GM18870 (cell line): Measurements from ENCODE around the gene SCART1.
"Not testable (repeated sequence)": the region's sequence is repeated elsewhere in the genome, so short reads cannot be mapped to it uniquely, and the experiment has no call there.

Experiments used
- ATAC-seq: cut with Tn5 transposase; IDR thresholded peaks from one replicate; pipeline ENCODE4 v1.9.1; 2021; ENCODE audit warnings: moderate library complexity; ENCODE audit not compliant: unreplicated experiment

Gene SCART1

GRCh38 chr10:133431888-133432613 is 21.7 kb upstream of the SCART1 start:
- not testable (repeated sequence) for ATAC-seq

GRCh38 chr10:133432789-133433188 is 21.0 kb upstream of the SCART1 start:
- ATAC-seq, result not testable (repeated sequence)

GRCh38 chr10:133438711-133439273 is 15.0 kb upstream of the SCART1 start:
- ATAC-seq, result no peak

- no peak for ATAC-seq
Observed at GRCh38 chr10:133439517-133440461, 14.0 kb upstream of the SCART1 start.

GRCh38 chr10:133440633-133441285 is 13.0 kb upstream of the SCART1 start:
- no peak for ATAC-seq

GRCh38 chr10:133441356-133441755 is 12.4 kb upstream of the SCART1 start:
- ATAC-seq, result not testable (repeated sequence)

- no peak for ATAC-seq
Observed at GRCh38 chr10:133441780-133442179, 12.0 kb upstream of the SCART1 start.

- no peak for ATAC-seq
Observed at GRCh38 chr10:133442191-133442966, 11.4 kb upstream of the SCART1 start.

- no peak for ATAC-seq
Observed at GRCh38 chr10:133442967-133443924, 10.5 kb upstream of the SCART1 start.

GRCh38 chr10:133444342-133445267 is 9.1 kb upstream of the SCART1 start:
- ATAC-seq, result no peak

- no peak for ATAC-seq
Observed at GRCh38 chr10:133445268-133445732, 8.4 kb upstream of the SCART1 start.

- ATAC-seq, result no peak
Observed at GRCh38 chr10:133445751-133446708, 7.7 kb upstream of the SCART1 start.

- no peak for ATAC-seq
Observed at GRCh38 chr10:133446979-133447378, 6.8 kb upstream of the SCART1 start.

GRCh38 chr10:133448120-133448519 is 5.6 kb upstream of the SCART1 start:
- no peak for ATAC-seq

GRCh38 chr10:133451346-133451745 is 2.4 kb upstream of the SCART1 start:
- no peak for ATAC-seq

- ATAC-seq, result no peak
Observed at GRCh38 chr10:133452453-133452852, 1.3 kb upstream of the SCART1 start.
